ENCODE results near the gene MAGI2.

MAGI2 gene

GRCh38 chr7:78017591-78018100 is 1435.8 kb downstream of the MAGI2 start:
- no peak for DNase-seq (ENCODE audit: low spot score)
- TF ChIP-seq CTCF (conservative IDR thresholded peaks at IDR 0.05; ENCODE audit: low read depth) = no peak
- CTCF ChIA-PET = interaction anchor here (0.7 kb wide), 1 partner anchor 28 kb away, joined by 3 read pairs; no protein-coding TSS in a partner anchor

GRCh38 chr7:78015574-78016260 is 1437.8 kb downstream of the MAGI2 start:
- no peak for DNase-seq (ENCODE audit: low spot score)
- CTCF ChIA-PET = no interaction called here
- POLR2A ChIA-PET (ENCODE audit: low non-redundant PET) = no interaction called here
- TF ChIP-seq CTCF (conservative IDR thresholded peaks at IDR 0.05; ENCODE audit: low read depth) = no peak
- H3K27ac ChIP-seq = no peak overlapping the region

More at GRCh38 chr7:78017591-78018100, 1435.8 kb downstream of the MAGI2 start:
- POLR2A ChIA-PET (ENCODE audit: low non-redundant PET) = no interaction called here
- H3K27ac ChIP-seq = no peak overlapping the region

- ChIA-PET POLR2A (ENCODE audit: low non-redundant PET) (no interaction called here), CTCF (interaction anchor here (0.5 to 0.6 kb wide), 2 partner anchors 12 to 15 kb away, joined by 3 read pairs; no protein-coding TSS in a partner anchor)
- no peak for DNase-seq (ENCODE audit: low spot score)
- TF ChIP-seq CTCF (conservative IDR thresholded peaks at IDR 0.05; ENCODE audit: low read depth) = no peak
- H3K27ac ChIP-seq = no peak overlapping the region
These were observed 1439.1 kb downstream of the MAGI2 start for GRCh38 chr7:78014401-78014800.

GRCh38 chr7:78013386-78013785 is 1440.1 kb downstream of the MAGI2 start:
- DNase-seq (ENCODE audit: low spot score) = no peak
- H3K27ac ChIP-seq = no peak overlapping the region
- no peak for TF ChIP-seq CTCF (conservative IDR thresholded peaks at IDR 0.05; ENCODE audit: low read depth)
- CTCF ChIA-PET = interaction anchor here (0.7 kb wide), 1 partner anchor 52 kb away, joined by 3 read pairs; no protein-coding TSS in a partner anchor
- POLR2A ChIA-PET (ENCODE audit: low non-redundant PET) = no interaction called here

- CTCF ChIA-PET = no interaction called here
- TF ChIP-seq CTCF (conservative IDR thresholded peaks at IDR 0.05; ENCODE audit: low read depth) = no peak
- no peak for DNase-seq (ENCODE audit: low spot score)
- no peak overlapping the region for H3K27ac ChIP-seq
- POLR2A ChIA-PET (ENCODE audit: low non-redundant PET) = no interaction called here
These were observed 1441.8 kb downstream of the MAGI2 start for GRCh38 chr7:78011642-78012041.

- ChIA-PET CTCF (interaction anchor here (0.7 kb wide), 1 partner anchor 13 kb away, joined by 3 read pairs; no protein-coding TSS in a partner anchor), POLR2A (ENCODE audit: low non-redundant PET) (no interaction called here)
- no peak for TF ChIP-seq CTCF (conservative IDR thresholded peaks at IDR 0.05; ENCODE audit: low read depth)
- DNase-seq (ENCODE audit: low spot score) = no peak
- H3K27ac ChIP-seq = no peak overlapping the region
These were observed 1446.2 kb downstream of the MAGI2 start for GRCh38 chr7:78007231-78007630.
